ENCODE data around the gene SPRR5.

Gene SPRR5

GRCh38 chr1:152946651-152947256, at the start of gene SPRR5:
Gene SPRR5, plus strand, starts transcription at chr1:152947206. Its CDS starts 1,349 bp downstream, at chr1:152948555.
- DNase-seq (ENCODE audit: low read depth), result no peak

- no peak for DNase-seq (ENCODE audit: low read depth)
Observed at GRCh38 chr1:152899027-152899426, 48.0 kb upstream of the SPRR5 start.

- DNase-seq (ENCODE audit: low read depth), result no peak
Observed at GRCh38 chr1:152899883-152900282, 47.1 kb upstream of the SPRR5 start.

GRCh38 chr1:152901631-152902030, 45.4 kb upstream of the SPRR5 start:
- DNase-seq (ENCODE audit: low read depth), result no peak

- no peak for DNase-seq (ENCODE audit: low read depth)
Observed at GRCh38 chr1:152902636-152903035, 44.4 kb upstream of the SPRR5 start.

GRCh38 chr1:152904688-152905440, 42.1 kb upstream of the SPRR5 start:
- DNase-seq (ENCODE audit: low read depth), result no peak

- no peak for DNase-seq (ENCODE audit: low read depth)
Observed at GRCh38 chr1:152906023-152906565, 40.9 kb upstream of the SPRR5 start.

GRCh38 chr1:152907686-152908601, 39.1 kb upstream of the SPRR5 start, which contains the start of gene IVL:
Gene IVL, plus strand, starts transcription at chr1:152908546. Its CDS starts 1,252 bp downstream, at chr1:152909798.
- DNase-seq (ENCODE audit: low read depth), result no peak

- no peak for DNase-seq (ENCODE audit: low read depth)
Observed at GRCh38 chr1:152909206-152909605, 37.8 kb upstream of the SPRR5 start.

GRCh38 chr1:152912471-152912870, 34.5 kb upstream of the SPRR5 start:
- no peak for DNase-seq (ENCODE audit: low read depth)

GRCh38 chr1:152912900-152913299, 34.1 kb upstream of the SPRR5 start:
- no peak for DNase-seq (ENCODE audit: low read depth)

GRCh38 chr1:152917794-152918193, 29.2 kb upstream of the SPRR5 start:
- no peak for DNase-seq (ENCODE audit: low read depth)

- DNase-seq (ENCODE audit: low read depth), result no peak
Observed at GRCh38 chr1:152919071-152919470, 27.9 kb upstream of the SPRR5 start.

GRCh38 chr1:152924191-152924590, 22.8 kb upstream of the SPRR5 start:
- DNase-seq (ENCODE audit: low read depth), result no peak

- no peak for DNase-seq (ENCODE audit: low read depth)
Observed at GRCh38 chr1:152926091-152926490, 20.9 kb upstream of the SPRR5 start.

- DNase-seq (ENCODE audit: low read depth), result no peak
Observed at GRCh38 chr1:152928671-152929070, 18.3 kb upstream of the SPRR5 start.

GRCh38 chr1:152932170-152932811, 14.7 kb upstream of the SPRR5 start:
- DNase-seq (ENCODE audit: low read depth), result no peak

GRCh38 chr1:152933196-152933595, 13.8 kb upstream of the SPRR5 start:
- DNase-seq (ENCODE audit: low read depth), result no peak

GRCh38 chr1:152940614-152941013, 6.4 kb upstream of the SPRR5 start:
- no peak for DNase-seq (ENCODE audit: low read depth)

GRCh38 chr1:152941037-152941711, 5.8 kb upstream of the SPRR5 start:
- DNase-seq (ENCODE audit: low read depth), result no peak

- no peak for DNase-seq (ENCODE audit: low read depth)
Observed at GRCh38 chr1:152942161-152942560, 4.8 kb upstream of the SPRR5 start.

All from T-helper 22 cell (primary cell).